ENCODE data around the gene LAMC1.

GRCh38 chr1:183161391-183161790 lies 138.2 kb downstream of the LAMC1 start:
- TF ChIP-seq CTCF (IDR thresholded peaks at IDR 0.05; ENCODE audit: low read depth, low read length) (no peak), POLR2A (IDR thresholded peaks at IDR 0.05; ENCODE audit: extremely low read depth, insufficient read length) (no peak), MAX (IDR thresholded peaks at IDR 0.05; ENCODE audit: low read depth, low read length) (no peak)
